Adipocyte (in vitro differentiated cells): ENCODE results near the gene MEF2B.
"Not testable (repeated sequence)": the region's sequence is repeated elsewhere in the genome, so short reads cannot be mapped to it uniquely, and the experiment has no call there.

ENCODE experiments used
- DNase-seq: peaks from one replicate; pipeline ENCODE4 v3.0.0-alpha.2; 2015; ENCODE audit warnings: low read depth
- H3K27me3 ChIP-seq: replicated peaks from 2 replicates; pipeline ENCODE4 v1.7.0; 2013; ENCODE audit warnings: mild to moderate bottlenecking, low read length, moderate library complexity; ENCODE audit not compliant: control insufficient read depth, insufficient read depth
- H3K36me3 ChIP-seq: 2 replicates; pipeline ENCODE4 v1.7.0; 2013; ENCODE audit warnings: low read length, mild to moderate bottlenecking, moderate library complexity; ENCODE audit not compliant: control insufficient read depth, insufficient read depth, severe bottlenecking
- H3K4me1 ChIP-seq: 2 replicates; pipeline ENCODE4 v1.7.0; 2013; ENCODE audit warnings: mild to moderate bottlenecking, low read length, moderate library complexity; ENCODE audit not compliant: control insufficient read depth, insufficient read depth
- H3K4me3 ChIP-seq: 2 replicates; pipeline ENCODE4 v1.7.0; 2013; ENCODE audit warnings: mild to moderate bottlenecking, low read length, moderate library complexity
- H3K9ac ChIP-seq: 2 replicates; pipeline ENCODE4 v1.7.0; 2013; ENCODE audit warnings: mild to moderate bottlenecking, low read length, moderate library complexity
- H3K9me3 ChIP-seq: 2 replicates; pipeline ENCODE4 v1.7.0; 2013; ENCODE audit warnings: mild to moderate bottlenecking, low read length, moderate library complexity; ENCODE audit not compliant: control insufficient read depth

The MEF2B gene

GRCh38 chr19:19192078-19192882 lies 22.2 kb upstream of the MEF2B start, which contains the start of the genes BORCS8 and RFXANK:
Gene BORCS8 (minus strand): TSS chr19:19192152. CDS start chr19:19192117, 35 bp downstream.
Gene RFXANK (plus strand): TSS chr19:19192258. CDS start chr19:19193947, 1,689 bp downstream.
- H3K27me3 ChIP-seq: no peaks in the 10 kb centered on the region
- peak within 1 kb of the TSS; percentile 100 for H3K9ac ChIP-seq
- H3K36me3 ChIP-seq: peaks cover 7% of the 10 kb centered on the region
- H3K4me1 ChIP-seq: peaks cover 32% of the 10 kb centered on the region
- peak within 1 kb of the TSS; percentile 94 for H3K4me3 ChIP-seq
- no peaks in the 10 kb centered on the region for H3K9me3 ChIP-seq
- peak; percentile 100 for DNase-seq

DNA sequence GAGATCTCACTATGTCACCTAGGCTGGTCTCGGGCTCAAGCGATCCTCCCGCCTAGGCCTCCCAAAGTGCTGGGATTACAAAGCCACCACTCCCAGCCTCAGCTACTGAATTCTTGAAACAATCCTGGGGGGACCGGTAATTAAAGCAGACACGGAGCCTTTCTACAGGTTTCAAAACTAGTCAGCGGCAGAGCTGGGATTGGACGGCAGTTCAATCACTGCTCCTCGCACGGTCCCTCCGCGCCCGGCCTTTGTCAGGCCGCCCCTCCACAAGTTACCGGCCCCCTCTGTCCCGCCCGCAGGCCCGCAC lies 21.7 kb upstream of the MEF2B start:
- H3K9ac ChIP-seq: peak overlapping the region; percentile 100
- peaks cover 4% of the 10 kb centered on the region for H3K36me3 ChIP-seq
- H3K27me3 ChIP-seq: no peaks in the 10 kb centered on the region
- H3K9me3 ChIP-seq: no peaks in the 10 kb centered on the region
- H3K4me3 ChIP-seq: peak overlapping the region; percentile 94
- H3K4me1 ChIP-seq: peaks cover 32% of the 10 kb centered on the region
- DNase-seq: no peak

DNA sequence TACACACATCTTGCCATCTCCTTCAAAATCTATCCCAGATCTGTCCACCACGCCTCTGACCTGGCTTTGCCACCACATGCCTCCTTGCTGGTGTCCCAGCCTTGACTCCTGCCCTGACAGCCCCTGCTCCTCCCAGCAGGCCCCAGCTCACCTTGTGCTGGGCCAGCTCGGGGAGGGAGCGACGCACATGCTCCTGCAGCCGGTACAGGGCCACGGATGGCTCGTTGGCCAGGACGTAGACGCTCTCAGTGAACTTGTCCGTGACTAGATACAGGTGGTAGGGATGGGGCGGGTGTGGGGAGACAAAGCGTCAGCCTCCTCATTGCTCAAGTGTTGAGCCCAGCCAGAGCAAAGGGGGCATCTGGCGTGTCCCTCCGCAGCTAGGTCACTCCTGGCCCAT lies 16.7 kb upstream of the MEF2B start:
- Histone ChIP-seq H3K4me1 (peaks cover 16% of the 10 kb centered on the region), H3K27me3 (no peaks in the 10 kb centered on the region), H3K36me3 (peaks cover 10% of the 10 kb centered on the region), H3K4me3 (no peak overlapping the region), H3K9me3 (no peaks in the 10 kb centered on the region), H3K9ac (no peak overlapping the region)
- no peak for DNase-seq

- H3K4me1 ChIP-seq: peaks cover 15% of the 10 kb centered on the region
- no peaks in the 10 kb centered on the region for H3K9me3 ChIP-seq
- H3K4me3 ChIP-seq: no peak overlapping the region
- no peak overlapping the region for H3K9ac ChIP-seq
- H3K27me3 ChIP-seq: no peaks in the 10 kb centered on the region
- H3K36me3 ChIP-seq: peaks cover 15% of the 10 kb centered on the region
- peak; percentile 65 for DNase-seq
These were observed 16.0 kb upstream of the MEF2B start for GRCh38 chr19:19185853-19186740.

- no peak for DNase-seq
- Histone ChIP-seq H3K27me3 (no peaks in the 10 kb centered on the region), H3K9me3 (peaks cover 4% of the 10 kb centered on the region), H3K4me1 (no peaks in the 10 kb centered on the region), H3K9ac (no peak overlapping the region), H3K36me3 (peaks cover 29% of the 10 kb centered on the region), H3K4me3 (no peak overlapping the region)
These were observed 11.5 kb upstream of the MEF2B start for GRCh38 chr19:19181488-19181998.

- H3K4me1 ChIP-seq: peaks cover 2% of the 10 kb centered on the region
- peaks cover 4% of the 10 kb centered on the region for H3K9me3 ChIP-seq
- DNase-seq: no peak
- H3K27me3 ChIP-seq: no peaks in the 10 kb centered on the region
- no peak overlapping the region for H3K4me3 ChIP-seq
- H3K36me3 ChIP-seq: peaks cover 25% of the 10 kb centered on the region
- no peak overlapping the region for H3K9ac ChIP-seq
These were observed 9.7 kb upstream of the MEF2B start for GRCh38 chr19:19179548-19180441.

DNA sequence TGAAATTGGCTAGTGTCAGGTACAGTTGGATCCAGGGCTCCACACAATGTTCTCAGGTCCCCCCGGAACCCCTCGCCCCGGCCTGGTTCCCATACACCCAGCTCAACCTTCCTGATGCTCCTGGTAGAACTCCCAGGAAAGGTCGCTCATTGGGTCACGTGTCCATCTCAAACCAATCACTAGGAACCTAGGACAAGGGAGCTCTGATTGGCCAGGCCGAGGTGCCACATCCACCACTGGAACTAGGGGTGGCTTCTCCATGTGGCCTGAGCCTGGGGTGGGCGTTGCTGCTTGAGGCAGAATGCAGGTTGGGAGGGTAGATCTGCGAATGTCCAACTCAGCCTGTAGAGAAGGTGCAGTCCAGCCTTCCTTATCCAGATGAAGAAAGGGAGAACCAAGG lies 6.9 kb upstream of the MEF2B start:
- Histone ChIP-seq H3K27me3 (no peaks in the 10 kb centered on the region), H3K9me3 (peaks cover 4% of the 10 kb centered on the region), H3K9ac (no peak overlapping the region), H3K36me3 (peaks cover 24% of the 10 kb centered on the region), H3K4me1 (peaks cover 21% of the 10 kb centered on the region), H3K4me3 (no peak overlapping the region)
- no peak for DNase-seq

DNA sequence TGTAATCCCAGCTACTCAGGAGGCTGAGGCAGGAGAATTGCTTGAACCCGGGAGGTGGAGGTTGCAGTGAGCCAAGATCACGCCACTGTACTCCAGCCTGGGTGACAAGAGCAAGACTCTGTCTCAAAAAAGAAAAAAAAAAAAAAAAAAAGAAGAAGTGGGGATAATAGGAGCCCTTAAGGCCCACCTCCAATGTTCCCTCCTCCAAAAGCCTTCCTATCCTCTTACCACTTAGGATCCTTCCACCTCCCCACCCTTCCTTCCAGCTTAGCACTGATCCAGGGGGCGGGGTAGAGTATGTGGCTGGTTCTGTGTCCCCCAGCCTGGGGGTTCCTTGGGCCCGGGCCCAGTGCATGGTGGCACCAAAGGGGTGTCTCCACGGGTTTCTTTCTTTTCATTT lies 3.2 kb upstream of the MEF2B start:
- not testable (repeated sequence) for H3K4me3 ChIP-seq, H3K27me3 ChIP-seq, H3K9me3 ChIP-seq, H3K36me3 ChIP-seq, DNase-seq, H3K9ac ChIP-seq
- H3K4me1 ChIP-seq: peaks cover 38% of the 10 kb centered on the region

DNA sequence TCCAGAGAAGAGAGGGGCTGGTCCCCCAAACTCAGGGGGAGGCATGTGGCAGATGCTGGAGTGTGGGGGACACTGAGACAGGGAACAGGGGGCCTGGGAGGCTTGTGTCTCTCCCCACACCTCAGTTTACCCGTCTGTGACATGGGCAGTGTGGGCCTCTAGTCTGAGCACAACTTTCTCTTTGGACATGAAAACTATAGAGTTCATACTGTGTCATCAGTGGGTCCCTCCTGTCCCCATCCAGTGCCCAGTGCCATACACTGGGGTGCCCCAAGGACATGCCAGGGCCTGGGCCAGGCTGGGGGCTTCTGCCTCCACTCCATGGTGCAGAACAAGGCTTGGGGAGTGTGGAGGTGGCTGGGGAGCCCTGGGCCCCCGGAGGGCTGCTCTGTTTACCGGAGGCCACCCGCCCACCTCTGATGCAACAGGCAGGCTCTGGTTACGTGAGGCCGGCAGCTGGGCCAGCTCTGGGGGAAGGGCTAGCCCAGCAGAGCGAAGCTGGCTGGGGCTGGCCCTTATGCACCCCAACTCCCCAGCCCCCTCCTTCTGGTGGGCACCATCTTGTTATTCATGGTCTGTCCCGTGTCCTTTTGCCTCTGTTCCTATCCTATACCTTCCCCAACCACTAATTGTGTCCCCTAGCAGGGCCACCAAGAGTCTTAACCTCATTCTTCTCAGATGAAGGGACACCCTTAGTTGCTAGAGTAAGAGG lies 1.9 kb upstream of the MEF2B start:
- H3K9ac ChIP-seq: peak overlapping the region; percentile 25
- peaks cover 38% of the 10 kb centered on the region for H3K4me1 ChIP-seq
- no peaks in the 10 kb centered on the region for H3K27me3 ChIP-seq
- peaks cover 3% of the 10 kb centered on the region for H3K36me3 ChIP-seq
- peak overlapping the region; percentile 8 for H3K4me3 ChIP-seq
- H3K9me3 ChIP-seq: no peaks in the 10 kb centered on the region
- DNase-seq: peak; percentile 90

DNA sequence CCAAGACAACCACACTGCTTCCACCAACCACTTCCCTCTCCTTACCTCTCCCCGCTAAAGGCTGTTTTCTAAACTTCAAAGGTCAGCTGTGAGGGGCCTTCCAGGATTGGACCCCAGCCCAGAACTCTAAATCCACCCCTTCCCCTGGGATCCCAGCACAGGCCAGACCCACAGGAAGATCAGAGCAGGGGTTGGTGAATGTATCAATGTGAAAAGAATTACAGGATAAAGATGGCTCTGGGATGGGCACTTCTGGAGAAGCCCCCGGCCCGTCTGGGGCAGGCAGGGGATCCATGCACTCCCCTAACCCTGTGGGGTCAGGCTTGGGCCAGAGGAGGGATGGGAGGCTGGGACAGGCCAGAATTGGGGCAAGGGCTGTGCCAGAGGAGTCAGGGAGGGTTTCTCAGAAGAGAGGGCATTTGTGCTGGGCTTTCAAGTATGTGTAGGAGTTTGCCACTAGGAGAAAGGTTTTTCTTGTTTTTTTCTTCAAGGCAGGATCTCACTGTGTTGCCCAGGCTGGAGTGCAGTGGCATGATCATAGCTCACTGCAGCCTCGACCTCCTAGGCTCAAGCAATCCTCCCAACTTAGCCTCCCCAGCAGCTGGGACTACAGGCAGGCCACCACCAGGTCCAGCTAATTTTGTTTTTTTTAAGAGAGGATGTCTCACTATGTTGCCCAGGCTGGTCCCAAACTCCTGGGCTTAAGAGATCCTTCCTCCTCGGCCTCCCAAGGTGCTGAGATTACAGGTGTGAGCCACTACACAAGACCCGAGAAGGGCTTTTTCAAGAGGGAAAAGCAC lies 1.0 kb upstream of the MEF2B start:
- H3K36me3 ChIP-seq: no peaks in the 10 kb centered on the region
- H3K9ac ChIP-seq: peak overlapping the region; percentile 25
- no peak overlapping the region for H3K4me3 ChIP-seq
- H3K4me1 ChIP-seq: peaks cover 38% of the 10 kb centered on the region
- peak; percentile 21 for DNase-seq
- H3K27me3 ChIP-seq: no peaks in the 10 kb centered on the region
- H3K9me3 ChIP-seq: no peaks in the 10 kb centered on the region
